ENCODE results near the gene ARSG.
"Not testable (repeated sequence)": the region's sequence is repeated elsewhere in the genome, so short reads cannot be mapped to it uniquely, and the experiment has no call there.

Gene ARSG

DNA sequence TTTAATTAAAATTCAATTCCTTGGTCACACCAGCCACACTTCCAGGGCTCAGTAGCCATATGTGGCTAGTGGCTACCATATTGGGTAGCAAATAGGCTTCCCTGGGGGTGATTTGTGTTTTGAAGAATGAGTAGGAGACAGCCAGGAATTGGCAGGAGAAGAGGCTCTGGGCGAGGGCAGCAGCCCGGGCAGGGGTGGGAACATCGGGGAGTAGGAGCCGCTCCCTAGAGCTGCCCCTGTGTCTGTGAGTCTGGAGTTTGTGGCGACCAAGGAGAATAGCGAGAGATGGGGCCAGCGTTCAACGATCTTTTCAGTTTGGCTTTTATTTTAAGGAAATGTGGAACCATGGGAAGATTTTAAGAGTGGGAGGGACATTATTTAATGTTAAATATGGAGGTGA, 84.3 kb downstream of the ARSG start:
- no peak for DNase-seq (ENCODE audit: low spot score)

DNA sequence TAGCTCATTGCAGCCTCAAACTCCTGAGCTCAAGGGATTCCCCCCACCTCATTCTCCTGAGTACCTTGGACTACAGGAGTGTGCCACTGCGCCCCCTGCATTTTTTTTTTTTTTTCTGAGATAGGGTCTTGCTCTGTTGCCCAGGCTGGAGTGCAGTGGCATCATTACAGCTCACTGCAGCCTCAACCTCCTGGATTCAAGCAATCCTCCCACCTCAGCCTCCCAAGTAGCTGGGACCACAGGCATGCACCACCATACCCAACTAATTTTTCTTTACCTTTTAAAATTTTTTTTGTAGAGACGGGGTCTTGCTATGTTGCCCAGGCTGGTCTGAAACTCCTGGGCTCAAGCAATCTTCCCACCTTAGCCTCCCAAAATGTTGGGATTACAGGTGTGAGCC, 84.9 kb downstream of the ARSG start:
- not testable (repeated sequence) for DNase-seq (ENCODE audit: low spot score)

DNA sequence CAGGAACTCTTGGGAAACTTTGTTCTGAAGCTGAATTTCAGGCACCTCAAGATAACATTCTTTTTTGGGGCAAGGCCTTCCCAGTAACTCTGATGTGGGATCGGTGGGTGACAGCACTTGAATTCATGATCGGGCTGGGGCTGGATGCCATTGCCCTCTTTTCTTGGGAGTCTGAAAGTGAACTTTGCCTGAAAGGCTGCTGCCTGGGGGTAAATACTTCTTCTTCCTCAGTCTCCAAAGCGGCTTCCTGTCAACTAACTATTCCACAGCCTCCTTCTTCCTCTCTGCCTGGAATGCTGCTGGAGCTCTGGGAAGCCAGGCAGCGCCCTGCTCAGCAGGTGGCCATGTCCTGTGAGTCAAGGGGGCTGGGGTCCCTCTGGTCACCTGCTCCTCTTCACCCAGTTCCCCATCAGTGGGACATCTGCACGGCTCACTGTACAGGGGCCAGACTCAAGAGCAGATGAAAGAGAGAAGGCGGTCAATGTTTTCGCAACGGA, 86.5 kb downstream of the ARSG start:
- DNase-seq (ENCODE audit: low spot score), result no peak

DNA sequence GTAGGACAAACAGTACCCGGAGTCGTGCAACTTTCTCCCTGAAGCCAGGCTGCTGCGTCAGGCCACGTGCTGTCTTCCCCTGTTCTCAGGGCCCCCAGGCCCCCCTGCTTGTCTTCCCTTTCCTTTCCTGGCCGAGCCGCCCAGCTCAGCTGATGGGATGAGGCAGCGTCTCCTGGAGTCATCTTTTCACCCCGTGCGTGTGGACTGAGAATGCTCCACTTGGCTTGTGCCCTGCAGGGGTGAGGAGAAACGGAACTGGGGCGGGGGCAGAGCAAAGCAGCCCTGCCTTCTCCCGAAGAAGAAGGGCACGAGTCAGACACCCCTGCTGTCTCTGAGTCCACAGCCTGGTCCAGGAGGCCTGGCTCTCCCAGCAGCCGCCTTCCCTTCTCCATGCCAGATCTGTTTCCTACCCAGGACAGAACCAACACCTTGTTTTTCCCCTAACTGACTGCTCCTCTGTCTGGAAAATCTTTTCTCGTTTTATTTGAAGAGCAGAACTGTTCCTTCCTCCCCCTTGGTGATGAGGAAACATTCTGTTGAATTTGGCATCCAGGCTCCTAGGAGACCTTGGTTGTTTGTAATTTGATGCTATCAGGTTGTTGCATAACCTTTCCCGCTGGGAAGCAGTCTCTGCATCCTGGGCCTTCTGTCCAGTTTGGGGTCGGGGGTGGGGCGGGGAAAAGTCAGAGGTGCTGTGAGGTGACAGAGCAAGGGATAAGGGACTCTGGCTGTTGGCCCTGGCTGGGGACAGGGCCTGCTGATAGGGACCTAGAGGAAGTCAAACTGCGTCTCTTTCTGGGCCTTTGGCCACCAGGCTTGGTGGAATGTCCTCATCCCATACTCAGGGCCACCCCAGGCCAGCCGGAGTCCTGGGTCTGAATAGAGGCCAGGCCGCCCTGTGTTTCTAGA, 87.2 kb downstream of the ARSG start:
- DNase-seq (ENCODE audit: low spot score), result peak; percentile 41

DNA sequence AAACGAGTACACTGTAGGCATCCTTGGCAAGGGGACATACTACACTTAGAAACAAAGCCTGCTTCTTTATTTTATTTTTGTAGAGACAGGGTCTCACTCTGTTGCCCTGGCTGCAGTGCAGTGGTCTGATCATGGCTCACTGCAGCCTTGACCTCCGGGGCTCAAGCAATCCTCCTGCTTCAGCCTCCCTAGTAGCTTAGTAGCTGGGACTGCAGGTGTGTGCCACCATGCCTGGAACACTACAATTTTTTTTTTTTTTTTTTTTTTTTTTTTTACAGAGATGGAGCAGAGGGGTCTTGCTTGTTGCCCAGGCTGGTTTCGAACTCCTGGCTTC, 87.8 kb downstream of the ARSG start:
- no peak for DNase-seq (ENCODE audit: low spot score)

DNA sequence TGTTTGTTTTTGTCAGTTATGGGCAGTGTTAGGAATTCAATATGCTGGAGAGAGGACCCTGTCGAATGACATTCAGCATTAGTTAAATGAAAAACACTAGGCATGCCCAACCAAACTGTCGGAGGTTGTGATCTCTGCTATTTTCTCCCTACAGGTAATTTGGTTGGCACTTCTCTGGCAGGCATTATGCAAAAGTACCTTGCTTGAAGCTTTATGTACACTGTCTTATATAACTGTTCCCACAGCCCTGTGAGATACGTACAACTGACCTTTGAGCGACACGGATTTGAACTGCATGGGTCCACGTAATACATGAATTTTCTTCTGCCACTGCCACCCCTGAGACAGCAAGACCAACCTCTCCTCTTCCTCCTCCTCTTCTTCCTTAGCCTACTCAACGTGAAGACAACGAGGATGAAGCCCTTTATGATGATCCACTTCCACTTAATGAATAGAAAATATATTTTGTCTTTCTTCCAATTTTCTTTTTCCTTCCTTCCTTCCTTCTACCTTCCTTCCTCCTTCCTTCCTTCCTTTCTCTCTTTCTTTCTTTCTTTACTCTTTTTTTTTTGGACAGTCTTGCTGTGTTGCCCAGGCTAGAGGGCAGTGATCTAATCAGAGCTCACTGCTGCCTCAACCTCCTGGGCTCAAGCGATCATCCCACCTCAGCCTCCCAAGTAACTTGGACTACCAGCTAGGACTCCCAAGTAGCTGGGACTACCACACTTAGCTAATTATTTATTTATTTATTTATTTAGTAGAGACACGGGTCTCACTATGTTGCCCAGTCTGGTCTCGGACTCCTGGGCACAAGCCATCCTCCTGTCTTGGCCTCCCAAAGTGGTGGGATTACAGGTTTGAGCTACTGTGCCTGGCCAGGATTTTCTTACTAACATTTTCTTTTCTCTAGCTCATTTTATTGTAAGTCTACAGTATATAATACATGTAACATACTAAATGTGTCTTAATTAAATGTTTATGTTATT, 88.7 kb downstream of the ARSG start:
- DNase-seq (ENCODE audit: low spot score), result no peak

DNA sequence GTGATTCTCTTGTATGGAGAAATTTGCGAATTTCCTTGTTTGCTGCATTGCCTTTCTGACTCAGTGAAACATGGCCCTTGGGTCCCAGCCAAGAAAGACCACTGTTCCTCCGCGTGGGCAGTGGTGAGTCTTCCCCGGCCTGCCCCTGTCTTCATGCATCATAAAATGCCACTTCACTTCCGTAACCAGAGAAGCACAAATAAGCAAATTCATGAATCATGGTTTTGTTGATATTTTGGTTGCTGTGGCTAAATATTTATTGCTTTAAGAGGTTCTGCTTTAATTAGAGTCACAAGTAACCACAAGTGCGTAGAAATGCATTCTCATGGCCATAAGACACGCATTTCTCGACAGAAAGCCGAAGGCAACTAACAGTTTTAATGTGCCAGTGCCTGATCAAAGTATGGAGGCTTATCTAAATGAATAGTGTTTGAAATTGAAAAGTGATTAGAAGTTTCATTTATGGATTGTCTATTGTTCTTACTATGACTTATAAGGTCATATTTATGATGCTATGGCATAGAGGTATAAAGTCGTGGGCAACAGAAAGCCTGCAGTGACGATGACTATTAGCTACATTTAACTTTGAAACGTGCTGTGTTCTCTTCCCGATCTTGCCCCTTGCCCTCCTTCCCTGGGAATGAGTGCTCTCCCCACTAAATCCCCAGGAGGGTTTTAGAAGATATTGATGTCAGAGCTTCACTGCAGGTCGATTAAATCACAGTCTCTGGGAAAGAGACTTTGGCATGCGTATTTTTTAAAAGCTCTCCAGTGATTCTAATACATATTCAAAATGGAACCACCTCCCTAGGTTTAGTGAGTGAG, 90.0 kb downstream of the ARSG start:
- DNase-seq (ENCODE audit: low spot score), result no peak

DNA sequence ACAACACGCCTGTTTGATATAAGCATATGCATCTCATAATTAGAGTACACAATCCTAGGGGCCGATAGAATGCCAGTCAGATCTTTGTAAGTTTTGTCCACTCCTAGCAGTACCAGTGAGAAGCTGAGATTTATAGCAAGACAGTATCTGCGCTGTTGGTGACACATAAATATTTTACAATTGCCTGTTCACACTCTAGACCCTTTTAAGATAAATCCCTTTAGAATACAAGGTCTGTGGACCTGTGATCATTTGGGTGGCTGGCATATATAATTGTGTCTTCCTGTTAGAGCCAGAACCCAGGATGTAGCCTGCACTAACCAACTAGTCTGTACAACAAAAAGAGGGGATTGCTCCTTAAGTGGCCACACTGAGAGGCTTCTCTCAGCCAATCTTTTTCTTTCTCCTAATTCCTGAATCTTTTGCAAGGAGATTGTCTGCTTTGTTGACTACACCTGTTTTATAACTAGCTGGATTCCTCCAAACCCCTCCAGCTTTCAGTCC, 91.3 kb downstream of the ARSG start:
- no peak for DNase-seq (ENCODE audit: low spot score)

DNA sequence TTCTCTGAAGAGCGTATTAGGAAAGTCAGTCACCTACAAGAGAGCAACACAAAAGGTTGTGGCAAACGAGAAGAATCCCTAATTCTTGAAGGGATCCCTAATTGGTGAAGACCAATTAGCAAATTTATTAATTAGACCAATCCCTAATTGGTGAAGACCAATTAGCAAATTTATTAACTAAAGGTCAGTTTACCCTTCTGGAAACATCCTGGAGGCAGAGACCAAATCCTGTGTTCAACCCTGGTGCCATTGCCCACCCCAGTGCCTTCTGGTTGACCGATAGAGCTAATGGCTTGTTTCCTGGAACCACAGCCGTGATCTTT, 91.8 kb downstream of the ARSG start:
- no peak for DNase-seq (ENCODE audit: low spot score)

DNA sequence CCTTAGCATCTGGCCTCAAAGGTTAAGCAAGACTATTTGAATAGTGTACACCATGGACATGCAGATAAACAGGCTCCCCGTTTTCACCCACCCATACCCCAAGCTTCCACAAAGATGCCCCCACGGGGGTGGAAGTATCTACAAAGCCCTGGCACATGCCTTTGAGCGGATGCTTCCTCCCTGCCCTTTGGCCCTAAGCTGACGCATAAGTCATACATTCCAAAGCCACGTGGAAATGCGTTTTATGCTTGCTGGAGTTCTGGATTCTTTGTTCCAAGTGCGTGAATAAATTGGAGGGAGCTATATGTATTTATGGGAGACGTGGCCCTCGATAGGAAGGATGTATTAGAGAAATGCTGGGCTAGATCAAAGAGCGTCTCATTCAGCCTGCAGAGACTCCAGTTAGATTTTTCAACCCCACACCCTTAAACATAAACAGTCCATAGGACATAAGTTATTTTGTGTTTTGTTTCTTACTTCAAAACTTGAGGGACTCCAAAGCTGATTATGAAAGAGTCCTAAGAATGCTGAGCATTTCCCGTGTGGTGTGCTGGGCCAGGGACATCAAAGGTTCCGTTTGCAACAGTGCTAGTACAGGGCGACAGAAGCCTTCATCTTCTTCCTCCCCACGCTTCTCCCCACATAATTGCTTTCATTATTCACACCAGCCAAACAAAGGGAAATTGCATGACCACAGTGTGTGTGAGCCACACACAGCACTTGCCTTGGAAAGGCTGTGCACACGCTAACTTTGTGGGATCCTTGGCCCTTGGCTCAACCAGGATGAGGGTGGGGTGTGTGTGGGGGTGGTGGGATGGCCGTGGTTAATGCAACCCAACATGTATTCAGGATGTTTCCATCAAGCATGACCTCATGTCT, 92.4 kb downstream of the ARSG start:
- no peak for DNase-seq (ENCODE audit: low spot score)

DNA sequence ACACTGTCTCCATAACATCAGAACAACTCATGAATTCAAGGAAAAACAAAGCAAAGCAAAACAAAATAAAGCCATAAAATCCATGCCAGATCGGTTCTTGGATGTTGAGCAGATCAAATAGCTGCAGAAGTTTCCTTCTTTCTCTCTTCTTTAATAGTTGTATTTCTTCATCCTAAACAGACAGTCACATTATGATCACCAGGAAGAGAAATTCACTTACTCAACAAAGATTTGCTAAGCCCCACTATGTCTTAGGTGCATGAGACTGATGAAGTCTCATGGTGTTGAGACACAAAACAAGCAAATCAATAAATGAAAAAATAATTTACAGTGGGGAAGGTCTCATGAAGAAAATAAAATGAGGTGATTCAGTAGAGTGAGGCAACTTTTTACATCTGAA, 93.2 kb downstream of the ARSG start:
- DNase-seq (ENCODE audit: low spot score), result no peak

DNA sequence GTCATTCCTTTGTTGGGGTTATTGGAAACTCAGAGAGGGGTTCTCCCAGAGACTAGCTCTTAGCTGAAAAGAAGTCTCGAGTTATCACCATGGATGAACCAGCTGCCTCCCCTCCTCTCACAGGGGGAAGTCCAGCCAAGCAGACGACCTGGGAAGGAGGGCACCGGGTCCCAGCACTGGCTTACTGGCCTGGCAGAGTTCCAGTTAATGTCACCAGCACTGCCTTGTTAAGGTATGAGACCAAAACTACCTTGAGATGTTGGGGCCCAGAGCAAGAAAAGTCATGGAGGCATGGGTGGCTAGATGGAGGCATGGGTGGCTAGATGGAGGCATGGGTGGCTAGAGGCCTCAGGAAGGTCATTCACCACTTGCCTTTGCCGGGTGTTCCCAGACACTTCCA, 93.6 kb downstream of the ARSG start:
- no peak for DNase-seq (ENCODE audit: low spot score)

DNA sequence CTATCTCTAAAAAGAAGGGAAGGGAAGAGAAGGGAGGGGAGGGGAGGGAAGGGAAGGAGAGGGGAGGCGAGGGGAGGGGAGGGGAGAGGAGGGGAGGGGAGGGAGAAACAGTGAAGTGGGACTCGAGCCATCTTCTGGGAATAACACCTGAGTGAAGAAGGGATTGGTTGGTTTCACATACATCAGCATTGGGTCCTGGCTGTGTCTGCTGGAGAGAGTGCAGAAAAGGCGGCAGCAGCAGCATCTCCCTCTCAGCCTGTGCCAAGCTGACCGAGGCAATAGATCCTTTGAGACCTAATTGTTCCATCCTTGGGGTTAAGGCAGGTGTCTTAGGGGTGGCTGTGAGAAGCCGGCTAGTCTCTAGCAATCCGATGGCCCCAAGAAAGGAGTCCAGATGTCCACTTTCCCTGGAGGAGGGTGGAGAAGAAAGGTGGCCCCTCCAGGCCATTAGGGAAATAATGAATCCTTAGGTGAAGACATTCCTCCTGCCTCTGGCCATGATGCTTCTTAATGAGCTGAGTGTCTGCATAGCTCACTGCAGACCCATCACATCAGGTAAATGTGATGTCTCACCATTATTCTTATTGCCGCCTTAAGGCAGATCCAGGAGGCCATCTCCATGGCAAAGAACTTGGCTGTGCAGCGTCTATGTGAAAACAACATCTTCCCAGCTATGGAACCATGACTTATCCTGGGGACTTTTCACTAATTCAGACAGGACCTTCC, 94.4 kb downstream of the ARSG start:
- no peak for DNase-seq (ENCODE audit: low spot score)

DNA sequence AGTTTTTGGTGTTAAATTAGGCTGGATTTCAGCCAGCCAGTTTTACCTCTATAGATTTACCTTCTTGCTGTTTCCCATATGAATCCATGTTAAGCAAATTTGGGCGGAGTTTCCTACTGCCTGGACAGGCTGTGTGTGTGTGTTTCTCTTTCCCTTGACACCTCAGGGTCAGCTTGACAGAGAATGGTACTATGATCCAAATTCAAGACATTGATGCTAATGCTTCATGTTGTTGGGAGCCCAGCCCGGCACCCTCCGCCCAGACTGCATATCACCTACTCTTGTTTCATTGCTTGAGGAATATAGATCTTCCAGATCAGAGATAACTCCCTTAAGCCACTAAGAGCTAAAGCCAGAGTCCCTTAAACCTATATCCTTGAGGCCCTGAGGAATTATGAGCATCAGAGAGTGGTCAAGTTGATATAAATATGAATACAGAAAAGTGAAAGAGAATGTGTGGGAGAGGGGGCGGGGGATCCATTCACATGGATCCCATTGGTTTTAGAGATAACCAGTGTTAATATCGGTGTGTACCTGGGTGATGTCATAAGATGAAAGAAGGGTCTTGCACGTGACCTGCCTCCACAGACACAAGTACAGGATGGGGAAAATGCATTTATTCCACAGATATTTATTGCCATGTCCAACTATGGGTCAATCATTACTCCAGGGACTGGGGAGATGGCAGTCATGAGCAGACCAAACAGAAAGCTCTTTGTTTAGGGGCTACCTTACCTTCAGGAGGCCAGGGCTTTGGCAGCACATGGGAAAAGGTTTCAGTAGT, 96.3 kb downstream of the ARSG start:
- DNase-seq (ENCODE audit: low spot score), result no peak

DNA sequence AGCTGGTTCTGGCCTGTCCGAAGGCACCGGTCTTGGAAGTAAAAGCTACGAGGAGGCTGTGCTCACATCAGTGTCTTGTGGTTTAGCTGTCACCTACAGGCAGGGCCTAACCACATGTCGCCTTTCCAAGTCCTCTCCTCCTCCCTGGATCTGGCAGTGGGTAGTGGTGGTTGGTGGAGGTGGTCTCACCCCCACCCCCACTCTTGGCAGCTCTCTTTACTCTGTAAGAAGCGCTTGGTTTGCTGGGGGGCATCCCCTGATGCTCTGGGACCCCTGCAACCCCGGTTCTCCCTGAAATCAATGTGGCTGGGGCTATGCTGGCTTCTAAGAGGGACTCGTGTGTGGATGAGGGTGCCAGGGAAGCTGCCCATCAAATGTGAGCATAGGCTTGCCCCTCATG, 97.7 kb downstream of the ARSG start:
- no peak for DNase-seq (ENCODE audit: low spot score)

DNA sequence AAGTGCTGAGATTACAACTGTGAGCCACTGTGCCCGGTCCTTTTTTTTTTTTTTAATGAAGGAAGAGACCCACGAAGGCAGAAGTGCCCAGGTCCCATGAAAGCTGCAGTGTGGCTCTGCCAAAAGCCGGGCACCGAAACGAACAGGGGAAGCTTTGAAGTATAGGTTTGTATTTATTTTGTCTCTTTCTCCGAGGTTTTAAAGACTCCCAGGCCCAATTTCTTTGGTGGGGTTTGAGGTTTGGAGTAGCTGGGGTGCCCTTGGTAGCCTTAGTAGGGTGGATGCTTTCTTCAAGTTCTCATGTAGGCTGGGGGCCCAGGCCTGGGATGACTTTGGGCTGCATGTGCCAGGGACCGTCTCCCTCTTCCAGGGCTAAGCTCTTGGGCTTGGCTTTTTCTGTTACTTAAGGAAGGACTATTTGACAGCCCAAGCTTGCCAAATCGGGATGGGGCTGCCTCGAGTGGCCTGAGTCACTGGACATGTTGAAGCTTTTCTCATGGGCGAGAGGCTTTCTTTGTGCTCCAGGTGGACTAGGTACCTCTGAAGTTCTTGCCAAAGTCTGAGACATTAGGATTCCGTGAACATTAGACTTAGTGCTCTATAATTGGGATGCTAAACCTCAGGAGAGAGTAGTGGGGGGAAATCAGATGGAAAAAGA, 99.7 kb downstream of the ARSG start:
- no peak for DNase-seq (ENCODE audit: low spot score)

DNA sequence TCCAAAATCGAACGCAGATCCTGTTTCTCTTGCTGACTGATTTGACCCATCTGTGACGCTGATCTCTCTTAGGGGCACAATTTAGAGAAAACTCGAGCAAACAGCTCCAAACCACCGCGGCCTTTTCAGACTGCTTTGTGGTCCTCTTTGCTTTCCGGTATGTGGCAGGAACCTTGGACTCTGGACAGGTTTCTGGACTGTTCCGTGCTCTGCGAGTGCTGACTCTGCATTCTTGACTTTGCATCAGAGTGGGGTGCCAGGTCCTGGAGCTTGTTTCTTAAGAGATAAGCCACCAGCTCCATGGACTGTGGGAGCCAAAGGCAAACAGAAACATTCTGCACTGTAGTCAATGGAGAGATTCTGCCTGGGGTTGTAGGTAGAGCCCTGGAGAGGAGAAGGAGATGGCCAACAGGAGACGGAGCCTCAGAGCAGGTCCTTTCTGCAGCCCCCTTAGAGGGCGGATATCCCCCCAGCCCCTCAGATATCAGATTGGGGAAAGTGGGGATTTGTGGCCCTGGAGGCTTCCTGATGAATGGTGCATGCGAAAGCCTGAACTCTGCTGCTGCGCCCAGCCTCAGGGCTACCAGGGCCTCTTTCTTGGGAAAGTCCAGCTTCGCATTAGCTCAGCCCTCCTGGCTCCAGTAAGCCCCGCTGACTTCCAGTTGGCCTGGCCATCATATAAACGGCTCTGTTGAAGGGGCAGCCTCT, 100.4 kb downstream of the ARSG start:
- no peak for DNase-seq (ENCODE audit: low spot score)

Data from SK-N-DZ (cell line).